Effector memory CD8-positive, alpha-beta T cell (primary cell): Measurements from ENCODE around the gene KIF5C.

Source experiments
- ATAC-seq: fragments of 150-1000 bp; cut with Tn5 transposase; replicated peaks from 2 replicates; pipeline ENCODE4 v1.10.0; 2021; ENCODE audit warnings: mild to moderate bottlenecking, moderate library complexity
- DNase-seq, 3 experiments: peaks; one replicate each; pipeline ENCODE4 v3.0.0; 2021
- H3K27ac Mint-ChIP-seq, 2 donors: one replicate each; pipeline ENCODE4 v1.8.0; 2022; ENCODE audit warnings: mild to moderate bottlenecking in 2 of 2, mixed read lengths in 2 of 2, moderate library complexity in 2 of 2
- H3K27me3 Mint-ChIP-seq, 2 donors: one replicate each; pipeline ENCODE4 v1.8.0; 2022; ENCODE audit warnings: mixed read lengths in 2 of 2
- H3K36me3 Mint-ChIP-seq: one replicate; pipeline ENCODE4 v1.8.0; 2022; ENCODE audit warnings: mild to moderate bottlenecking, moderate library complexity, mixed read lengths; ENCODE audit not compliant: insufficient read depth
- H3K4me1 Mint-ChIP-seq, 2 donors: one replicate each; pipeline ENCODE4 v1.8.0; 2022; ENCODE audit warnings: low read depth in 2 of 2, mixed read lengths in 2 of 2
- H3K4me3 Mint-ChIP-seq, 2 donors: one replicate each; pipeline ENCODE4 v1.8.0; 2022; ENCODE audit warnings: mild to moderate bottlenecking in 2 of 2, mixed read lengths in 2 of 2, moderate library complexity in 2 of 2
- H3K9me3 Mint-ChIP-seq, 2 donors: one replicate each; pipeline ENCODE4 v1.8.0; 2022; ENCODE audit warnings: mixed read lengths in 2 of 2

Gene KIF5C

GRCh38 chr2:148918554-148918953, 43.5 kb downstream of the KIF5C start:
- Mint-ChIP-seq H3K4me3 (no peak overlapping the region), H3K36me3 (no peaks in the 10 kb centered on the region), H3K27me3 (peaks cover 0 to 11% of the 10 kb centered on the region in 2 donors), H3K9me3 (peaks cover 6 to 11% of the 10 kb centered on the region in 2 donors), H3K4me1 (peaks cover 0 to 5% of the 10 kb centered on the region in 2 donors), H3K27ac (no peak overlapping the region)
- no peak for DNase-seq
- no peak for ATAC-seq

DNA sequence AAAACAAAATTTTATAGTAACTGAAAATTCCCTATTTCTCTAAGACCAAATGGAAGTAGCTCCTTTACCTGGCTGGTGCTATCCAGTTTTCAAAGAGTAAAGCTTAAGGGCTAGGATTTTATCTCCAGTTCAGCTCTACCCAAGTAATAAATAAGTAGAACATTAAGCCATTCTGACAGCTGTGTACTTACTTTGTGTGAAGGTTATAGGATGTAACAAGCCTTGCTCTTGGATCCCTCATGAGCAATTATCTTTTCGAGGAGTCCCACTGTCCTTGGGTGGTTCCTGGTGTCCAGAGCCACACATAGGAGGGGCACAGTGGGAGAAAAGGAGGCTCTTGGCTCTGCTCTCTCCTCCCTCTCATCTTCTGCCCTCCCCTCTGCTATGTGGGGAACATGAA, 45.5 kb downstream of the KIF5C start:
- no peak for ATAC-seq
- peaks cover under 1% of the 10 kb centered on the region for H3K36me3 Mint-ChIP-seq
- H3K9me3 Mint-ChIP-seq, result peaks cover 6 to 11% of the 10 kb centered on the region in 2 donors
- H3K27me3 Mint-ChIP-seq, result peaks cover 0 to 11% of the 10 kb centered on the region in 2 donors
- H3K4me3 Mint-ChIP-seq, result no peak overlapping the region
- H3K4me1 Mint-ChIP-seq, result peaks cover 0 to 3% of the 10 kb centered on the region in 2 donors
- no peak overlapping the region for H3K27ac Mint-ChIP-seq
- DNase-seq, result no peak

DNA sequence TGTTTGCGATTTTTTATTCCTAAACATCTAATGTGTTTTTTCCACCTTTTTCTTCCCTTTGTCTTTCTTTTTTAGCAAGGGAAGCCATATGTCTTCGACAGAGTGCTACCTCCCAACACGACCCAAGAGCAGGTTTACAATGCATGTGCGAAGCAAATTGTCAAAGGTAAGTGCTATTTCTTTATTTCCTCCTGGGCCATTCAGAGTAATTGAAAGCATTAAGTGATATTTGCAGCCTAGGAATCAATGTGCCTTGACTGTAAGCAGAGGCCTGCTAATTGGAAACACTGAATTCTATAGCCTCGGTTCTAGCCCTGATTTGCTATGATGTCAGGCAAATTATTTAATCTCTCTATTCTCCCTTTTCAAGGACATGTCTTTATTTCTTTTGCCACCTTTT, 47.0 kb downstream of the KIF5C start:
- H3K4me3 Mint-ChIP-seq, result no peak overlapping the region
- ATAC-seq (no peak), DNase-seq (no peak)
- H3K4me1 Mint-ChIP-seq, result peaks cover 8 to 18% of the 10 kb centered on the region in 2 donors
- no peak overlapping the region for H3K27ac Mint-ChIP-seq
- H3K9me3 Mint-ChIP-seq, result peaks cover 6 to 11% of the 10 kb centered on the region in 2 donors
- peaks cover 11% of the 10 kb centered on the region for H3K36me3 Mint-ChIP-seq
- peaks cover 0 to 11% of the 10 kb centered on the region in 2 donors for H3K27me3 Mint-ChIP-seq

DNA sequence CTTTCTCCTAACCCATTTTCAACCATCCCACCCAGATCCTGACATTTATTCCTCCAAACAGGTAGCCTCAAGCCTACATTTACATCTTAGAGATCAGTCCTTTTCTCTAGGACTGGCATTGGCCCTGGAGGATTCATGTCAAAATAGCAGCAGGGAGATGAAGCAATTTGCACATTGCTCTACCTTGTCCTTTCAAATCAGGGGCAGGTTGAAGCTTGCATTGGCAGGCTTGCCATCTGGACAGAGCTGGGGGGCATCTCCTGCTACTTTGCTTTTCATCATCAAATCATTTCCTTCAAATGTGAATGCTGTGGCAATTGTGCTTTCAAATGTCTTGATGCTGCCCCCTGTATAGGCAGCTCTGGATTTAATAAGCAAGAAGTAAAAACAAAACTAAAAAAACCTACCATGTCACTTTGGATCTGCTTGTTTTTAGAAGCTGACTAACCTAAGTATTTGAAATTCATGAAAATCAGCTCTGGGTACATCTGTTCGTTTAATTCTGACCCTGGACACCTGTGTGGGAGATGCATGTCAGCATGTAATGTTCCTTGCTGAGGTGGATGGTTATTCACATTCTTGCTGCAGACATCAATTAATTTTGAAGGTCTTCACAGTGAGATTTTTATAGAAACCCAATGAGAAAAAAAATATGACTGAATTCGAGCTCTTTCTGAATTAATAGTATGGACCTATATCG, 47.9 kb downstream of the KIF5C start:
- H3K27me3 Mint-ChIP-seq, result peaks cover 0 to 11% of the 10 kb centered on the region in 2 donors
- no peak for DNase-seq

GRCh38 chr2:148924514-148925178, 49.6 kb downstream of the KIF5C start:
- H3K27me3 Mint-ChIP-seq, result no peaks in the 10 kb centered on the region
- H3K4me3 Mint-ChIP-seq, result no peak overlapping the region
- DNase-seq (no peak), ATAC-seq (no peak)
- H3K36me3 Mint-ChIP-seq, result peaks cover 13% of the 10 kb centered on the region
- peak overlapping the region in 1 of 2 donors; percentile 94 for H3K27ac Mint-ChIP-seq
- peaks cover 15 to 27% of the 10 kb centered on the region in 2 donors for H3K4me1 Mint-ChIP-seq
- no peaks in the 10 kb centered on the region for H3K9me3 Mint-ChIP-seq

More for the DNA sequence above, 47.9 kb downstream of the KIF5C start:
- H3K4me3 Mint-ChIP-seq, result no peak overlapping the region
- H3K9me3 Mint-ChIP-seq, result peaks cover 6 to 11% of the 10 kb centered on the region in 2 donors
- no peak for ATAC-seq
- H3K27ac Mint-ChIP-seq, result no peak overlapping the region
- peaks cover 15 to 26% of the 10 kb centered on the region in 2 donors for H3K4me1 Mint-ChIP-seq
- H3K36me3 Mint-ChIP-seq, result peaks cover 13% of the 10 kb centered on the region

DNA sequence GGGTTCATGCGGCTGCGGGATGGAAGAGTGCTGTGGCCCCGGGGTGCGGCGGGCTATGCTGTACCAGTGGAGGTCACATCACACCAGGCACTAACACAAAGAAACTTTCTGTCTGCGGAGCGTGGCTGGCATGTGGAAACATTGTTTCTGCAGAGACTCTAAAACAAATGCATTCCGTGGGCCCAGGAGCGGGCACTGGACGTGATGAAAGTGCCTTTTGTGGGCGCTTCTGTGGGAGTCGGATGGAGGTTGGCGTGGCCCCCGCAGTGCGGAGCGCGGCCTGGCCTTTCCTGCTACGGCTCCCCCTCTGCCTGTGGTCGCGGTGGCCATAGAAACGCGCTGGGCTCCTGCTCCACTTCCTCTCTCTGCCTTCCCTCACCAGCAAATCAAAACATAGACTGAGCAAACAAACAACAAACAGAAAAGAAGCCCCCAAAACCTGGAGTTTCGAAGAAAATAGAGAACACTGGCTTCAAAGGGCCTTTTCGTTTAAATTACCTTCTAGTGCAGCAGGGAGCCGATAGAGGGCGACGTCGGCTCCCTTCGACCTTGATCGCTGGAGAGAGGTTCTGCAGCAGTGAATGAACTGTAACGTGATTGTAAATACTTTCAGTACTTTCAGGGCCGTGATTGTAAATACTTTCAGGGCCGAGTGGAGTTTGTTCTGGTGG, 51.4 kb downstream of the KIF5C start:
- Mint-ChIP-seq H3K27me3 (no peaks in the 10 kb centered on the region), H3K9me3 (no peaks in the 10 kb centered on the region), H3K36me3 (peaks cover 13% of the 10 kb centered on the region), H3K4me3 (peak overlapping the region; percentile 81 to 88), H3K27ac (peak overlapping the region; percentile 68 to 94), H3K4me1 (peaks cover 15 to 26% of the 10 kb centered on the region in 2 donors)
- DNase-seq, result peak; percentile 33 to 48 (median 41)
- peak; percentile 85 for ATAC-seq

DNA sequence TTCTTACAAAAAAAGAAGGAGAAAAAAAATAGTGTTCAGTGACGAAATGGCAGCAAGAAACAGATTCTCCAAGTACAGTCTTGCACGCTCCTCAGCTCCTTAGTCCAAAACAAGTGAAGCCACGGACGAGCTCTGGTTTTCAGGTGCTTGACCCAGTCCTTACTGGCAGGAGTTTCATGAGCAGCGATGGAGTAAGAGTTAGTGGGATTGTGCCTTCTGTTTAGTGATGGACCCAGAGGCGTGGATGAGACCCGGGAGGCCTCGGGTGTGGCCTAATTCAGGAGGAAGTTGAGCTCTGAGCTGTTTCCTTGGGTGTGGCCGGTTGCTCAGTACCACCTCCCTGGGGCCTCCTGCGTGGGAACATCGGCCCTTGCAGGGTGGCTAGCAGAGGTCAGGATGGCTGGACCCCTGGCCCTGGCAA, 52.0 kb downstream of the KIF5C start:
- Mint-ChIP-seq H3K4me1 (peaks cover 15 to 26% of the 10 kb centered on the region in 2 donors), H3K9me3 (no peaks in the 10 kb centered on the region), H3K36me3 (peaks cover 13% of the 10 kb centered on the region), H3K27ac (peak overlapping the region; percentile 68 to 94), H3K27me3 (no peaks in the 10 kb centered on the region), H3K4me3 (peak overlapping the region; percentile 81 to 88)
- ATAC-seq (peak; percentile 65), DNase-seq (peak; percentile 3 to 9 (median 5))

DNA sequence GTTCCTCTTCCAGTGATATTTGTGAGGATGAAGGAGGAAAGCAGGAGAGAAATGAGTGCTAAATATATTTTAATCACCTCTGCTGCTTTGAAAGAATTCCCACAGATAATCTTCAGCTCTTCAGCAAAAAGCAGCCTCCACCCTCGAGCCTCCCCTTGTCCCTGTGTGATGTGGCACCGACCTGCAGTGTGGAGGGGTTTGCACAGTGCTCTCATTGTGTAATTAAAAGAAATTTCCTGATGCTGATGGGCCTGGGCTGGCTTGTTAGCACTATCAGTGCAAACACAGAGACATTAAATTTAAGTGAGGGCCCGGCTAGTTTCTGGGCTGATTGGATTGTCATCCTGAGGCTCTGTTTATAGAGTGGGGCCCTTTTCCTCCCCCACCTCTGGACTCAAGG, 53.4 kb downstream of the KIF5C start:
- H3K36me3 Mint-ChIP-seq, result peaks cover 13% of the 10 kb centered on the region
- no peak for ATAC-seq
- peak overlapping the region in 1 of 2 donors; percentile 29 for H3K4me3 Mint-ChIP-seq
- no peaks in the 10 kb centered on the region for H3K27me3 Mint-ChIP-seq
- H3K4me1 Mint-ChIP-seq, result peaks cover 15 to 26% of the 10 kb centered on the region in 2 donors
- no peak for DNase-seq
- no peaks in the 10 kb centered on the region for H3K9me3 Mint-ChIP-seq
- H3K27ac Mint-ChIP-seq, result peak overlapping the region; percentile 30 to 49

DNA sequence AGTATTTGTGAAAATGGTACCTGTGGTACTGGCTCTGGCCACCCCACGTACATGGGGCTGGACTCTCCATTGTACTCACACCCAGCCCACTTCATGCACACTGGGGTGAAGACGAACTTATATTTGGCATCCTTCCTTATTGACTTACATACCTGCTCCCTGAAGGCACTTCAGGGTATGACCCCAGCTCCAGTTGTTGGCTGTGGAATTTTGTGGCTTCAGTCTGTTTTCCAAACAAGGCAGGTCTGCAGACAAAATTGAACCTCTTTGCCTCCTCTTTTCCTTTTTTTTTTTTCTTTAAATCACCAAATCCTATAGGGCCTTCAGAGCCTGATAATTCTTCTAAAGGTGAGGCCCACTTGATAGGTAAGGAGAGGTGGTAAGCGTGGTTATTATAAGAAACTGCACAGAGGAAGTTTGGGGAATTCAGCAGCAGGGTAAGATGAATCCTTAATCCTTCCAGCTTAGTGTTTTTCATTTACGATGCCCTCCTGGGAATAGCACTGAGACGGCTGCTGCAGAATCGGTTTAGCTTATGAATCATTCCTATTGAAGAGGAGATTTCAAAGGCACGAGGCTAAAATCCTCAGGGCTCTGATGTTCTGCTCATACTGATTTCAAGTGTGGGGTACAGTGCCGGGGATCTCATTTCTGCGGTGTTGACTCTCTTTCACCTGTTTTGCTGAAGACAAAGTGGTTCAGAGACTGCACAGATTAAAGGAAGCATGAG, 55.2 kb downstream of the KIF5C start:
- DNase-seq (no peak), ATAC-seq (no peak)
- Mint-ChIP-seq H3K36me3 (peaks cover 13% of the 10 kb centered on the region), H3K4me1 (peaks cover 15 to 26% of the 10 kb centered on the region in 2 donors), H3K4me3 (no peak overlapping the region), H3K9me3 (no peaks in the 10 kb centered on the region), H3K27ac (no peak overlapping the region), H3K27me3 (no peaks in the 10 kb centered on the region)

GRCh38 chr2:148932536-148932935, 57.5 kb downstream of the KIF5C start:
- no peak for DNase-seq
- no peak for ATAC-seq
- Mint-ChIP-seq H3K4me1 (peaks cover 3 to 4% of the 10 kb centered on the region in 2 donors), H3K27ac (no peak overlapping the region), H3K9me3 (no peaks in the 10 kb centered on the region), H3K27me3 (no peaks in the 10 kb centered on the region), H3K36me3 (no peaks in the 10 kb centered on the region), H3K4me3 (no peak overlapping the region)

DNA sequence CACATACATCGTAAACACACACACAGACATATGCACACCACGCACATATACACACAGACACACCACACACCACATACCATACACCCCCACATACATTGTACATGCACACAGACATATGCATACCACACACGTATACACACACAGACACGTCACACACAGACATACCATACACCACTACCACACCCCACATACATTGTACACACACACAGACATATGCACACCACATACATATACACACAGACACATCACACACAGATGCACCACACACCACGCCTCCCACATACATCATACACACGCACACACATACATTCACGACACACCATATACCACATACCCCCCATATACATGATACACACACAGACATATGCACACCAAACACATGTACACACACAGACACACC, 58.4 kb downstream of the KIF5C start:
- DNase-seq (no peak), ATAC-seq (no peak)
- no peak overlapping the region for H3K4me3 Mint-ChIP-seq
- no peaks in the 10 kb centered on the region for H3K27me3 Mint-ChIP-seq
- H3K9me3 Mint-ChIP-seq, result no peaks in the 10 kb centered on the region
- no peaks in the 10 kb centered on the region for H3K36me3 Mint-ChIP-seq
- H3K4me1 Mint-ChIP-seq, result peaks cover 0 to under 1% of the 10 kb centered on the region in 2 donors
- no peak overlapping the region for H3K27ac Mint-ChIP-seq

GRCh38 chr2:148935791-148936190, 60.8 kb downstream of the KIF5C start:
- no peak for ATAC-seq
- no peak for DNase-seq
- Mint-ChIP-seq H3K9me3 (no peaks in the 10 kb centered on the region), H3K4me3 (no peak overlapping the region), H3K27me3 (no peaks in the 10 kb centered on the region), H3K4me1 (no peaks in the 10 kb centered on the region), H3K36me3 (no peaks in the 10 kb centered on the region), H3K27ac (no peak overlapping the region)

- ATAC-seq (no peak), DNase-seq (no peak)
- Mint-ChIP-seq H3K27ac (no peak overlapping the region), H3K9me3 (no peaks in the 10 kb centered on the region), H3K36me3 (no peaks in the 10 kb centered on the region), H3K4me3 (no peak overlapping the region), H3K4me1 (no peaks in the 10 kb centered on the region), H3K27me3 (no peaks in the 10 kb centered on the region)
These were observed 61.9 kb downstream of the KIF5C start for GRCh38 chr2:148936857-148937450.
